GM19324 (cell line): ENCODE data around the gene CTIF.
A peak's percentile ranks its signal among the peaks of the same experiment; 100 is the strongest.

Experiments used
- ATAC-seq: cut with Tn5 transposase; IDR thresholded peaks from one replicate; pipeline ENCODE4 v1.9.1; 2021; ENCODE audit warnings: mild to moderate bottlenecking, moderate library complexity; ENCODE audit not compliant: unreplicated experiment, low FRiP score

Gene CTIF

DNA sequence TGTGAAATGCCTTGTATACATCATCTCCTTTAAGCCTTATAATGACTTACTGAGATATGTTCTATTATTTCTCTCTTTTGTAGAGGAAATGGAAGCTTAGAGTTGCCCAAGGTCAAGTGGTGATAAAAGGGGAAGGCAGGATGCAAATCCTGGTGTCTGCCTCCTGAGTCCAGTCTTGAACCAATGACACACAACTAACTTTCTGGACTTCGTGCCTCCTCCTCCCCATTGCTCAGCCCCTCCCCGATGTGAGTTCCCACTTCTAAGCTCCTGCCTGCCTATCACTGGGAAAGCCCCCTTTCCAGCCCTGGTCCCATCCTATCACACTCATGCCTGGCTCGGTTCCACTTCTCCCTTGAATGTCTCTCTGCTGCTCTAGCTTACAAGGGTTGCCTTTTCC is 6.9 kb upstream of the CTIF start:
- no peak for ATAC-seq

- no peak for ATAC-seq
Observed at GRCh38 chr18:48533340-48534070, 5.3 kb upstream of the CTIF start.

DNA sequence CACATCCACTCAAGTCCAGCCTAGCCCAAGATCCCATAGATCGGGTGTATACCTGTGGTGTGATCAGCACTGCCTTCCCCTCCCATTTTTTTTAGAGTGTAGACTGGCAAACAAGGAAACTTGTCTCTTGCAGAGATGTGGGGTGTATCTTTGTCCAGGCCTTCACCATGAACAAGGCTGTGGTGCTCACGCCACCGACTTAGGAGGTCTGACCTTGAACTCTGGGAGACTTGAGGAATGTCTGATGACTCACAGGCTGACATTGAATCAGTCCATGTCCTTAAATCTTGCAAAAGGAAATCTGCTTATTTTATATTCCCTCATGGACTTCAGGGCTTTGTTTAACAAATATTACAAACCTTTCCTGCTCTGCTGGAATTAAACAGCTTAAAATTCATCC is 4.5 kb upstream of the CTIF start:
- no peak for ATAC-seq

GRCh38 chr18:48535956-48536355 is 2.9 kb upstream of the CTIF start:
- ATAC-seq, result no peak

DNA sequence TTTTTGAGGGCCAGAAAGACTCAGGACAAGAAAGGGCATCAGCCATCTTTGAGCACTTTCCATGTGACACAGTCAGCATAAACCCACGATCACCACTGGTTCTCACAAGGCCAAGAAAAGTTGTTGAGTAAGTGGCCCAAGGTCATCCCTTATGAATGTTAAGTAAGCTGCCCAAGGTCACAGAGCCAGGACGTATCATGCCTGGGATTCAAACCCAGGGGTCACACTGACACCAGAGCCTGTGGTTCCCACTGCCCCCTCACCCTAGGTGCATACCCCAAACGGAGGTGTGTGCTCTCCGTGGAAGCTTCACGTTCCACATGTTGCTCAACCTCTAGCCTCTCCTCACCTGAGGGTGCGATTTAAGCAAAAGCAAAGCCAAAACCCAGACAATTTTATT is 2.3 kb upstream of the CTIF start:
- no peak for ATAC-seq

GRCh38 chr18:48539406-48540250 is 797 bp downstream of the CTIF start:
- no peak for ATAC-seq

DNA sequence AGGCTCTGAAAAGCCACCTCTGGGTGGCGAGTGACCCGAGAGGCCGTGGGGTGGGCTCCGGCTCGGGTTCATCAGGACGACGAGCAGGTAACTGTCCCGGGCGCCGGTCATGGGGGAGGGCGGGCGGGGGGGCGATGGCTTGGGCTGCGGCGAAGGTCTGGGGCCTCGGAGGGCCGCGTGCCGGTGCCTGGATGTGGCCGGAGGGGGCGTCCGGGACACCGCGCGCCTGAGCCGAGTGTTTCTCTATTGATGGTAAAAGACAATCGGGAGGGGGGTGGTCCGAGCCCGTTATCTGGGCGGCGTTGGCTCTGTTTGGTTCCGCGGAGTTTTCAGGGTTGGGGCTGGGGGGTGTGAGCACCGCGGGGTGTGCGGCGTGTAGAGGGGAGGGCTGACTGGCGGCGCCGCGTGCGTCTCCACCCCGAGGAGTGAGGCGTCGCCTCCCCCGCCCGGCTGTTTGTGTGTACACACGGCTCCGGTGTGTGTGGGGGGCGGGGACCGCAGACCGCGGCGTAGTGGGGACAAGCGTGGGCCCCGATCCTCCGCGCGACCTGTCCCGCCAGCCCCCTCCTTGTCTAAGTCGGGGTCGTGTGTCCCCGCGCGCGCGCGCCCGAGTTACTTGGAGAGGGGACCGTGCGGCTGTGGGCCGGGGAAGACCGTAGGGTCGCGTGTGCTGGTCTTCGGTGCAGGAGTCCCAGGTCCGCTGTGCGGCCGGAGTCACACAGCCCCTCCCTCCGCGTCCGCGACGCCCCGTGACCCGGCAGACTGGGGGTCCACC is 1.6 kb downstream of the CTIF start:
- ATAC-seq, result peak; percentile 43

DNA sequence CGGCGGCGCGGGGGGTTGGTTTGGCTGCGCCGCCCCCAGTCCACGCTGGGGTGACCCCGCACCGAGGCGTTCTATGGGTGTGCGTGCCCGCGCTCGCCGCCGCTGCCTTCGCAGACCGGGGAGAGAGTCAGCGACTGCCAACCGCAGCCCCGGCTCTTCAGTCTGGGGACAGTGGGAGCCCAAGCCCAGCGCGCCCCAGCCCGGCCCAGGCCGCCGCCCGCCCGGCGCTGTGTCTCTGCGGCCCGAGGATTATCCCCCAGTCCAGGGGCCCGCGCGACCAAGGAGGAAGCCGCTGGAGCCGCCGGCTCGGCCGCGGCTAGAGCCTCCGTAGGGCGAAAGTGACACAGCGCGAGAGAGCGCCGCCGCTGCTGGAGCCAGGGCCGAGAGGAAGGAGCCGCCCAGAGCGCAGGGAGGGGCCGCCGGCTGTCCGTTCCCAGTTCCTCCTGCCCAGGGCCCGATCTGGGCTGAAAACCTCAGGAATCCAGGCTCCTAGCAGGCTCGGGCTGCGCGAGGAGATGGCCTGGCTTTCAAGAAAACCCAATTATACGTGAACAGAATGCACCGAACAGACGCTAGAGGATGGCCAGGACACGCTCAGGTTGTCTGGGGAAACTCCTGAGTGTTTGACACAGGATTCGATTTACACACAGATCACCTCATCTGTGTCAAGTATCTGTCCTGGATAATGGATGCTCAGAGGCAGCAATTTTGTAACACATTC is 2.4 kb downstream of the CTIF start:
- ATAC-seq, result peak; percentile 42

DNA sequence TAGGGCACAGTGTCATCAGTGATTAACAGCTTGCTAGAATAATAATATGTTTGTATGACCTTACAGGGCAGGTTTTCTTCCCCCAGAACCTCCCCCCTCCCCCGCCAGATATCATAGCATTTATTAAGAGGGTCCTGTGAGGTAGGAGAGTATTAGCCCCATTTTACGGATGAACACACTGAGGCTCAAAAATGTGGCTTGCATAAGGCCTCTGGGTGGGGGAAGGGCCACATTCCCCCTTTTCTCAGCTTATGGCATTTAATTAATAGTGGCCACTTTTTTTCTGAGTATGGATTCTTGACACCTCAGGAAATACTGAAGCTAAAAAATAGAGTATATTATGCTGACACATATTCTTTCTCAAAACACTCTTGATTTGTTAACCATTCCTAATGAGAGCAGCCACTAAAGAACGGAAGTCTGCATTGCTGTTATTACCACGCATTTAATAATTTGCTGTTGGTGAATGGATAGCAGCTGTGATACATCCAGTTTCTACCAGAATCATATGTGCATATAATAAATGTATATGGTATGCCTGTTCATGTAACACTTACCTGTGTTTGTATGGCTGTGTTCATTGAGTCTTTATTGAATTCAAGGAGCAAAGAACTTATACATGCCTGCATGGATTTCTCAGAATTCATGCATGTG is 3.0 kb downstream of the CTIF start:
- ATAC-seq, result no peak

DNA sequence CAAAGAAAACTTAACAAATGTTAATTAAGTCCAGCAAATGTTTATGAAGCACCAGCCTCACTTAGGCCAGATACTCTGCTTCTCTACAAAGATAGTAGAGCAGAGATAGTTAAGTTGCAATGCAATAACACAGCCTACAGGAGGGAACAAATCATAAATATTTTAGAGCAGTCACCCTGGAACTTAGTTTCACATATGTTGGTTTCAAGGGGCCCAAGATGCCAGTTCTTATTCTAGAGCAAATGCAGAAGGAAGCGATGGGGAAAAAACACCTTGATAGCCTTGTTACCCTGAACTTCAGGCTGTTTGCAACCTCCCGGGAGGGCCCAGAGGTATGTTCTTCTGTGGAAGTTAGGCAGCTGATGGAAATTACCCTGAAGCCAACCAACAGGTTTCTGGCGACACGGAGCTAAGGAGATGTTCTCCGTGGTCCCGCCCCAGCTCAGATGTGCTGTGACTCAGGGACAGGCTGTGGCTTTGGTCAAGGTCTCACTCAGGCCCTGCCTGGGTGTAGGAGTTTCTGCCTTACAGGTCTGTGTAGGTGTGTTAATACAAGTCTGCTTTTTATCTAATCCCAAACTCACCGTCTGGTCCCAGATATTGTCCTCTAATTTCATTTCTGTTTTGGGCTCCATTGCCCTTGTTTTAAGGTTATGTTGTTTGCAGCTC is 3.8 kb downstream of the CTIF start:
- no peak for ATAC-seq

DNA sequence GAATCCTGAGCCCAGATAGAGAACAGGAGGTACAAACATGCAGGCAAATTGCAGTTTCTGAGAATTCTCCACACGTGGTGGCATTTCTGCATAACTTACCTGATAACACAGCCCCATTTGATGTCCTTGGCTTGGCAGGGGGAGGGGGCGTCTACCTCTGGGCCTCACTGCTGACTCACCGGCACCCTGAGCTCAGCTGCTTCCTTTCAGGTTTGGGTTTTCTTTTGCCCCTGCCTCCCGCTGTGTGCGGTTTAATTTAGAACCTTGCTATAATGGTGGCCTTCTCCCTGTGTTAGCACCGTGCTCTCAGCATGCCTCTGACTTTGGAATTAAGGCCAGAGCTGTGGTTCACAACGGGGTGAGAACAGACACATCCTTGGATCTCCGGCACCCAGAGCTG is 4.4 kb downstream of the CTIF start:
- ATAC-seq, result no peak

DNA sequence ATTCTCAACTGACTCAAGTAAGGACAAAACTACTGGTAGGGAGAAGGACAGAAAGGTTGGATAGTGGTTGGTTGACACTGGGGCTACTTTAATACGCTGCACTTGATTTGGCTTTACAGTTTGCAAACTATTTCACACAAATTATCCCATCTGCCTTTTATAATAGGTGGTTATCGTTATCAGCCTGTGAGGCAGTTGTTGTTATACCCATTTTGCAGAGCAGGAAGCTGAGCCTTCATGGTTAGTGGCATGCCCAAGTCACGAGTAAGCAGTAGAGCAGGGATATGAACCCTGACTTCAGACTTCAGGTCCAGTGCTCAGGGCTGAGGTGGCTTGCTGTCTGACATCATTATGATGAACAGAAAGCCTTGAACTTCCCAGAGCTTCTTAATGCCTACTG is 5.3 kb downstream of the CTIF start:
- ATAC-seq, result no peak

GRCh38 chr18:48544661-48545415 is 6.0 kb downstream of the CTIF start:
- no peak for ATAC-seq

GRCh38 chr18:48545757-48546321 is 7.0 kb downstream of the CTIF start:
- ATAC-seq, result no peak

GRCh38 chr18:48546396-48546795 is 7.6 kb downstream of the CTIF start:
- ATAC-seq, result no peak

GRCh38 chr18:48547531-48547981 is 8.7 kb downstream of the CTIF start:
- ATAC-seq, result no peak

GRCh38 chr18:48548011-48548771 is 9.4 kb downstream of the CTIF start:
- no peak for ATAC-seq

GRCh38 chr18:48548921-48549320 is 10.1 kb downstream of the CTIF start:
- no peak for ATAC-seq
